HepG2 (cell line): ENCODE measurements around the gene PDE2A. TPM values are rescaled to one million over a fixed set of nuclear protein-coding genes. Genes with fewer than 3 reads are reported as not detected.
A peak's percentile ranks its signal among the peaks of the same experiment; 100 is the strongest.

Experiments used
- ATAC-seq: fragments of 200-7000 bp; cut with Tn5 transposase; 3 replicates; pipeline ENCODE4 v1.9.1; 2020; ENCODE audit warnings: mild to moderate bottlenecking, moderate library complexity
- BruUV-seq: library from RNA; stranded (reverse); fragments of 400-500 nt; replicated peaks from 2 replicates; lab custom pipeline; 2021; lab: Mats Ljungman, UMichigan
- CTCF ChIA-PET: fragments of 300-600 bp; formaldehyde crosslinking; extraction: SDS; loops from one replicate; lab custom pipeline; 2021; ENCODE audit warnings: low total read pairs, inconsistent platforms, low intra/inter-chr PET ratio; lab: Yijun Ruan, JAX
- POLR2A ChIA-PET: fragments of 350-600 bp; sonication (Branson Sonifier 250); formaldehyde crosslinking; loops from one replicate; lab custom pipeline; 2020; ENCODE audit warnings: antibody characterized with exemption, inconsistent platforms; lab: Yijun Ruan, JAX
- DNase-seq: peaks from one replicate; pipeline ENCODE4 v3.0.0-alpha.2; 2015; ENCODE audit warnings: low spot score
- FAIRE-seq: peaks from 3 replicates; lab custom pipeline; 2011; peaks lifted over from hg19 to GRCh38; lab: Jason Lieb, UNC
- H2AFZ ChIP-seq: one replicate; pipeline ENCODE4 v1.6.1; 2011; ENCODE audit warnings: low read length, inconsistent platforms
- H3K27ac ChIP-seq: fragments of 300-600 bp; 3 replicates; pipeline ENCODE4 v1.8.0; 2011; ENCODE audit warnings: mixed run types, mild to moderate bottlenecking, mixed read lengths, low read length, inconsistent platforms; ENCODE audit not compliant: insufficient read depth; ENCODE audit errors: extremely low read length
- H3K27me3 ChIP-seq, 2 experiments: fragments of 200-600 bp in 1 of 2; 2 replicates in 1 of 2; 3 replicates in 1 of 2; pipeline versions ENCODE4 v1.6.0 to v1.8.0; 2011; ENCODE audit warnings: low read length in 2 of 2, mild to moderate bottlenecking in 2 of 2, moderate library complexity in 2 of 2, inconsistent platforms in 1 of 2; ENCODE audit not compliant: insufficient read depth in 2 of 2, control insufficient read depth in 1 of 2
- H3K36me3 ChIP-seq, 2 experiments: fragments of 200-600 bp in 1 of 2; replicated peaks in 1 of 2; 2 replicates in 1 of 2; 3 replicates in 1 of 2; pipeline versions ENCODE4 v1.5.1 to v1.8.0; 2011; ENCODE audit warnings: low read length in 2 of 2, inconsistent platforms in 1 of 2; ENCODE audit not compliant: insufficient read depth in 2 of 2, control insufficient read depth in 1 of 2
- H3K4me1 ChIP-seq: 2 replicates; pipeline ENCODE4 v1.5.1; 2012; ENCODE audit warnings: low read length, inconsistent platforms; ENCODE audit not compliant: insufficient read depth
- H3K4me2 ChIP-seq: 2 replicates; pipeline ENCODE4 v1.6.0; 2011; ENCODE audit warnings: low read depth, low read length, inconsistent platforms
- H3K4me3 ChIP-seq, 3 experiments: fragments of 200-600 bp in 1 of 3; sonication (generic), shearing (Covaris generic) in 1 of 3; replicated peaks in 1 of 3; 2 replicates each; pipeline ENCODE4 v1.5.1; 2011 to 2016; ENCODE audit warnings: low read length in 3 of 3, inconsistent platforms in 2 of 3, low read depth in 2 of 3, mild to moderate bottlenecking in 2 of 3, control low read depth in 1 of 3, mixed read lengths in 1 of 3; ENCODE audit not compliant: insufficient read depth in 1 of 3
- H3K79me2 ChIP-seq: one replicate; pipeline ENCODE4 v1.6.1; 2011; ENCODE audit warnings: low read length, inconsistent platforms; ENCODE audit not compliant: insufficient read depth
- H3K9ac ChIP-seq: 2 replicates; pipeline ENCODE4 v1.6.0; 2011; ENCODE audit warnings: mild to moderate bottlenecking, low read depth, low read length, inconsistent platforms; ENCODE audit not compliant: insufficient read depth
- H3K9me3 ChIP-seq: 2 replicates; pipeline ENCODE4 v1.5.1; 2012; ENCODE audit warnings: mild to moderate bottlenecking, low read length
- H4K20me1 ChIP-seq: 2 replicates; pipeline ENCODE4 v1.6.0; 2011; ENCODE audit warnings: inconsistent platforms, mild to moderate bottlenecking, low read length, moderate library complexity; ENCODE audit not compliant: insufficient read depth
- PHF20 ChIP-seq: sonication (generic); formaldehyde crosslinking; IDR thresholded peaks from 2 replicates; pipeline ENCODE4 v1.5.0; 2020; ENCODE audit warnings: mild to moderate bottlenecking, missing genetic modification reagents
- SNRNP70 ChIP-seq: fragments of 200-400 bp; formaldehyde crosslinking; IDR thresholded peaks from 2 replicates; pipeline ENCODE4 v1.6.1; 2017; ENCODE audit warnings: mild to moderate bottlenecking, low read depth, low read length, moderate library complexity
- TCF7 ChIP-seq: sonication (generic); IDR thresholded peaks from 2 replicates; pipeline ENCODE4 v1.6.1; 2016; ENCODE audit warnings: antibody characterized with exemption, low read depth
- ZBTB10 ChIP-seq: sonication (generic); formaldehyde crosslinking; IDR thresholded peaks from 2 replicates; pipeline ENCODE4 v1.4.0; 2020; ENCODE audit warnings: missing genetic modification reagents, borderline replicate concordance
- WGBS: methylation state at CpG from one replicate; pipeline ENCODE4 v1.1.6; 2017; ENCODE audit warnings: low lambda C conversion rate; 5-methylcytosine and 5-hydroxymethylcytosine counted together
- in situ Hi-C: cut with HindIII; loops from 2 replicates; pipeline ENCODE4 v1.10.0; 2017; ENCODE audit warnings: low pct_unique_long_range_greater_than_20kb; ENCODE audit not compliant: extremely low pct_ligation_motif_present
- intact Hi-C: fragments of 100-400 bp; cut with micrococcal nuclease; formaldehyde crosslinking; loops from one replicate; pipeline ENCODE4 v1.10.0; 2022; ENCODE audit not compliant: unreplicated experiment
- polyA plus RNA-seq, 8 experiments: library from polyadenylated mRNA; depleted of rRNA in 3 of 8; stranded (reverse) in 7 of 8; unstranded in 1 of 8; fragments of >200 nt; fragmentation: Illumina TruSeq in 4 of 8; extraction: Trizol in 4 of 8; gene quantifications; 2 replicates each; pipeline versions ENCODE4 v1.2.1 to v1.2.3, GENCODE V29; 2011 to 2016; ENCODE audit warnings: low read depth in 4 of 8, missing spikeins in 1 of 8, mixed read lengths in 1 of 8; ENCODE audit not compliant: insufficient read depth in 1 of 8
- total RNA-seq, 5 experiments: library from RNA; depleted of rRNA; stranded (reverse); fragments of >200 nt; fragmentation: Illumina TruSeq; extraction: Trizol; gene quantifications; 2 replicates each; pipeline ENCODE4 v1.2.3, GENCODE V29; 2016; ENCODE audit warnings: low read depth in 1 of 5

PDE2A gene
- total and polyA plus RNA-seq, 2 of the 13 experiments (the other 11 are each of a cell fraction or from before 2014, with no cell fraction given), result 3.1 TPM; not detected in 1

GRCh38 chr11:72548463-72548862 is 125.8 kb downstream of the PDE2A start (continued):
- no peak for TF ChIP-seq SNRNP70
- no peak for TF ChIP-seq ZBTB10 (CRISPR knock-in tag)

DNA sequence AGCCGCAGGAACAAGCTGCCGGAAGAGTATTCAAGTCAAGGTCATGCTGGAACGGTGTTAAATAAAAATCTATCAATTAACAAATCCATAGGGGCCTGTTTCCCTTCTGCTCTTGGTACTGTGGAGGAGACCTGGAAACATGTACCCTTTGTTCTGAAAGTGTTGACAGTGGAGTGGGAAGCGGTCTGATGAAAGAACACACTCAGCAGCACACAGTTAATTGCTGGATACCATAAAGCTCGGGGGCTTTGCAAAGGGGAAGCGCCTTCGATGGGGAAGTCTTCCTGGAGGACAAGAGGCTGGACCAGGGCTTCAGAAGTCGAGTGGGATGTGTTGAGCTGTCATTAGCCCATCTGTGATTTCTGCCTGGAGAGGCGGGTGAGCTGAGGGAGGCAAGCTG is 127.4 kb downstream of the PDE2A start:
- H4K20me1 ChIP-seq, result no peaks in the 10 kb centered on the region
- peaks cover 0 to 21% of the 10 kb centered on the region in 2 experiments; a peak in 3 of 5 replicates for H3K27me3 ChIP-seq
- WGBS, result 3% methylated on average over 5 of the region's 9 CpGs
- FAIRE-seq (no peak), DNase-seq (no peak), ATAC-seq (peak; percentile 35; the same call in 2 of the 3 replicates)
- TF ChIP-seq TCF7, result 0 out of 2 replicates have a peak, but pooled peaks have one; percentile 23
- TF ChIP-seq PHF20 (CRISPR knock-in tag), result no peak
- intact Hi-C loops (no loop called here), in situ Hi-C loops (no loop called here)
- no peaks in the 10 kb centered on the region for H3K79me2 ChIP-seq
- H3K4me3 ChIP-seq, result no peak overlapping the region
- H3K4me1 ChIP-seq, result peaks cover 6% of the 10 kb centered on the region
- H3K36me3 ChIP-seq, result no peaks in the 10 kb centered on the region; a peak in 1 of 5 replicates
- POLR2A ChIA-PET, result no interaction called here
- no peaks in the 10 kb centered on the region for H3K9me3 ChIP-seq
- H2AFZ ChIP-seq, result no peak overlapping the region
- no peak overlapping the region for H3K4me2 ChIP-seq
- BruUV-seq, result no TSS peak
- CTCF ChIA-PET, result no interaction called here
- H3K9ac ChIP-seq, result no peak overlapping the region
- H3K27ac ChIP-seq, result no peak overlapping the region
